GM23248 (cell line): ENCODE measurements around the gene SAT2. TPM values are rescaled to one million over a fixed set of nuclear protein-coding genes. Genes with fewer than 3 reads are reported as not detected.
"Not testable (repeated sequence)": the region's sequence is repeated elsewhere in the genome, so short reads cannot be mapped to it uniquely, and the experiment has no call there.

ENCODE experiments used
- DNase-seq: peaks from one replicate; pipeline ENCODE4 v3.0.0-alpha.2; 2015
- H2AFZ ChIP-seq: fragments of 200-600 bp; sonication (generic); 2 replicates; pipeline ENCODE4 v1.6.1; 2016; ENCODE audit warnings: antibody characterized with exemption
- H3F3A ChIP-seq: fragments of 200-600 bp; sonication (generic); 2 replicates; pipeline ENCODE4 v1.6.1; 2016; ENCODE audit warnings: mild to moderate bottlenecking, antibody characterized with exemption, mixed run types; ENCODE audit not compliant: insufficient read depth
- H3K27ac ChIP-seq: fragments of 200-600 bp; sonication (generic); 2 replicates; pipeline ENCODE4 v1.5.1; 2016; ENCODE audit warnings: mild to moderate bottlenecking
- H3K27me3 ChIP-seq: fragments of 200-600 bp; sonication (generic); replicated peaks from 2 replicates; pipeline ENCODE4 v1.6.1; 2016; ENCODE audit warnings: mild to moderate bottlenecking; ENCODE audit not compliant: insufficient read depth
- H3K36me3 ChIP-seq: fragments of 200-600 bp; sonication (generic); 2 replicates; pipeline ENCODE4 v1.6.1; 2016; ENCODE audit warnings: low read depth, mild to moderate bottlenecking
- H3K4me1 ChIP-seq: fragments of 200-600 bp; sonication (generic); 2 replicates; pipeline ENCODE4 v1.6.1; 2016; ENCODE audit warnings: mild to moderate bottlenecking; ENCODE audit not compliant: insufficient read depth
- H3K4me2 ChIP-seq: fragments of 200-600 bp; sonication (generic); one replicate; pipeline ENCODE4 v1.6.1; 2016; ENCODE audit warnings: mild to moderate bottlenecking; ENCODE audit not compliant: unreplicated experiment
- H3K4me3 ChIP-seq: fragments of 200-600 bp; sonication (generic); 2 replicates; pipeline ENCODE4 v1.5.1; 2016; ENCODE audit warnings: mild to moderate bottlenecking
- H3K79me2 ChIP-seq: fragments of 200-600 bp; sonication (generic); 2 replicates; pipeline ENCODE4 v1.6.1; 2016; ENCODE audit warnings: mild to moderate bottlenecking; ENCODE audit not compliant: insufficient read depth
- H3K9ac ChIP-seq: fragments of 200-600 bp; sonication (generic); 2 replicates; pipeline ENCODE4 v1.6.1; 2016; ENCODE audit warnings: mild to moderate bottlenecking
- H3K9me2 ChIP-seq: fragments of 200-600 bp; sonication (generic); 2 replicates; pipeline ENCODE4 v1.6.1; 2016; ENCODE audit warnings: mixed run types, mild to moderate bottlenecking, moderate library complexity; ENCODE audit not compliant: insufficient read depth
- H3K9me3 ChIP-seq: fragments of 200-600 bp; sonication (generic); one replicate; pipeline ENCODE4 v1.6.1; 2017; ENCODE audit warnings: low read depth
- H4K20me1 ChIP-seq: fragments of 200-600 bp; sonication (generic); 2 replicates; pipeline ENCODE4 v1.6.0; 2016; ENCODE audit not compliant: insufficient read depth
- EZH2 ChIP-seq: fragments of 200-600 bp; sonication (generic); IDR thresholded peaks from 2 replicates; pipeline ENCODE4 v1.6.1; 2018; ENCODE audit warnings: antibody characterized with exemption, mild to moderate bottlenecking; ENCODE audit not compliant: insufficient read depth, poor library complexity, severe bottlenecking
- EZH2phosphoT487 ChIP-seq: fragments of 200-600 bp; sonication (generic); IDR thresholded peaks from 2 replicates; pipeline ENCODE4 v1.6.1; 2018; ENCODE audit warnings: antibody characterized with exemption, moderate library complexity, mild to moderate bottlenecking, low read depth; ENCODE audit not compliant: insufficient read depth
- WGBS, 2 experiments: methylation state at CpG; one replicate each; pipeline ENCODE4 v1.1.6; 2015 to 2017; ENCODE audit warnings: low lambda C conversion rate in 2 of 2, low coverage in 1 of 2; ENCODE audit errors: missing lambda C conversion rate in 2 of 2; 5-methylcytosine and 5-hydroxymethylcytosine counted together
- in situ Hi-C: fragments of 300-500 bp; cut with MboI; formaldehyde crosslinking; loops from 2 replicates; pipeline ENCODE4 v1.15.0; 2020
- polyA plus RNA-seq: library from polyadenylated mRNA; unstranded; fragments of >200 nt; fragmentation: Nextera tagmentation; extraction: Ambion mirVana; gene quantifications from 2 replicates; pipeline ENCODE4 v1.2.1, GENCODE V29; 2016
- total RNA-seq: library from RNA; depleted of rRNA; stranded (reverse); fragments of >200 nt; shearing (Covaris generic); gene quantifications from 2 replicates; pipeline ENCODE4 v1.2.3, GENCODE V29; 2014

Gene SAT2
- total and polyA plus RNA-seq, 2 experiments from 2014 or later: 31.8 to 41.4 TPM

DNA sequence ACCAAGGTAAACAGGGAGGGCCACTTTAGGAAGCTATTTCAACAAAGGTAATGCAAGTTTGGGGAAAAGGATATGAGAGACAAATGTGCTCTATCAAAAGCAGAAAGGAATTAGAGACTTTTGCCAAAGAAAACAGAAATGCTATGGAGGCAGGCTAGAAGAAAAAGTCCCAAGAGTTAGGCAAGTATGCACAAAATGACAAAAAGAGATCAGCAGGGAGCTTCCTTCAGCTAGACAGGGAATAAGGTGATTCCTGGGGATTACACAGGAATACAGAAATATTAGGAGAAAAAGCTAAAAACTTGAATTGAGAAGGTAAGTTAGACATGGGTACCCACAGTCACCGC is 15.4 kb downstream of the SAT2 start:
- H3K79me2 ChIP-seq: peaks cover 71% of the 10 kb centered on the region
- no peaks in the 10 kb centered on the region for H3K9me3 ChIP-seq
- H3K27ac ChIP-seq: no peak overlapping the region
- H4K20me1 ChIP-seq: no peaks in the 10 kb centered on the region; the same call in 1 of the 2 replicates
- H3F3A ChIP-seq: 0 out of 2 replicates have a peak, but pooled peaks cover 6% of the 10 kb centered on the region
- no peak for DNase-seq
- H3K4me2 ChIP-seq: peak overlapping the region; percentile 51
- 96 to 100% methylated on average over 1 of the region's 1 CpG for WGBS, 2 experiments
- no peaks in the 10 kb centered on the region for H3K9me2 ChIP-seq
- in situ Hi-C loops: no loop called here
- no peaks in the 10 kb centered on the region for H3K27me3 ChIP-seq
- peak overlapping the region; percentile 25; the same call in 1 of the 2 replicates for H3K9ac ChIP-seq
- H3K4me3 ChIP-seq: peak overlapping the region; percentile 40
- H2AFZ ChIP-seq: no peak overlapping the region
- no peak for TF ChIP-seq EZH2
- no peak for TF ChIP-seq EZH2phosphoT487
- 0 out of 2 replicates have a peak, but pooled peaks cover 9% of the 10 kb centered on the region for H3K36me3 ChIP-seq
- H3K4me1 ChIP-seq: peaks cover 26% of the 10 kb centered on the region

- Histone ChIP-seq H3K9me2 (no peaks in the 10 kb centered on the region), H2AFZ (no peak overlapping the region), H3F3A (0 out of 2 replicates have a peak, but pooled peaks cover 6% of the 10 kb centered on the region), H3K4me3 (peak overlapping the region; percentile 40), H3K9me3 (no peaks in the 10 kb centered on the region), H3K4me1 (peaks cover 26% of the 10 kb centered on the region), H3K79me2 (peaks cover 76% of the 10 kb centered on the region), H3K36me3 (0 out of 2 replicates have a peak, but pooled peaks cover 9% of the 10 kb centered on the region), H3K27me3 (no peaks in the 10 kb centered on the region), H4K20me1 (no peaks in the 10 kb centered on the region; the same call in 1 of the 2 replicates), H3K4me2 (peak overlapping the region; percentile 51), H3K9ac (peak overlapping the region; percentile 25; the same call in 1 of the 2 replicates), H3K27ac (no peak overlapping the region)
- no peak for DNase-seq
- no peak for TF ChIP-seq EZH2phosphoT487
- TF ChIP-seq EZH2: no peak
- 92% methylated on average over 3 of the region's 3 CpGs for WGBS, 2 experiments
- in situ Hi-C loops: no loop called here
Measured at GRCh38 chr17:7611635-7612293, 15.9 kb downstream of the SAT2 start.

DNA sequence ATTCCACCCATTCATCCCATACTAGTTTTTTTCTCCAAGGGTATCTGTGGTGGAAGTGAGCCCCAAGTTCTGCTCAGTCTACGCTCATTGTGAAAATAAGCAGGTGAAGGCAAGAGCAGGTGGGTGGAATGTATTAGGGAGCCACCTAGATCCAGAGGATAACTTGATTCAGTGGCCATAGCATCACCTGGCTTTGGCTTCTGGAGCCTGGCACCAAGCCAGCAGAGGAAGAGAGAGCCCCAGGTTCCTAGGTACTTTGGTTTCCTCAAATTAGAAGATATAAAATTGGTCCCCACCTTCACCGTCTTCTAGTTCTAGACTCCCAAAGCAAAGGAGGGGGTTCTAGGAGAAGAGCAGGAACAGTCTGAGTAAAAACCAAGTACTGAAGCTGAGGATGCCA is 17.0 kb downstream of the SAT2 start:
- TF ChIP-seq EZH2 (no peak), EZH2phosphoT487 (no peak)
- Histone ChIP-seq H3K4me2 (no peak overlapping the region), H3K9me3 (no peaks in the 10 kb centered on the region), H3K27ac (no peak overlapping the region), H3K79me2 (peaks cover 87% of the 10 kb centered on the region), H2AFZ (no peak overlapping the region), H3K4me1 (peaks cover 26% of the 10 kb centered on the region), H3K4me3 (no peak overlapping the region), H3K9me2 (no peaks in the 10 kb centered on the region), H3K36me3 (peaks cover 9% of the 10 kb centered on the region; the same call in 1 of the 2 replicates), H3K9ac (no peak overlapping the region), H3K27me3 (no peaks in the 10 kb centered on the region), H3F3A (0 out of 2 replicates have a peak, but pooled peaks cover 6% of the 10 kb centered on the region), H4K20me1 (no peaks in the 10 kb centered on the region; the same call in 1 of the 2 replicates)
- in situ Hi-C loops: no loop called here
- WGBS, 2 experiments: 97 to 98% methylated on average over 2 of the region's 2 CpGs
- DNase-seq: no peak

- Histone ChIP-seq H3K4me3 (no peak overlapping the region), H3K9ac (no peak overlapping the region), H3K79me2 (peaks cover 63% of the 10 kb centered on the region), H3K27me3 (no peaks in the 10 kb centered on the region), H4K20me1 (no peaks in the 10 kb centered on the region; the same call in 1 of the 2 replicates), H3F3A (no peaks in the 10 kb centered on the region), H3K27ac (no peak overlapping the region), H3K36me3 (peaks cover 26% of the 10 kb centered on the region; the same call in 1 of the 2 replicates), H3K4me2 (no peak overlapping the region), H2AFZ (no peak overlapping the region), H3K4me1 (peaks cover under 1% of the 10 kb centered on the region; the same call in 1 of the 2 replicates), H3K9me2 (no peaks in the 10 kb centered on the region), H3K9me3 (no peaks in the 10 kb centered on the region)
- TF ChIP-seq EZH2phosphoT487 (no peak), EZH2 (no peak)
- no peak for DNase-seq
- in situ Hi-C loops: no loop called here
- WGBS, 2 experiments: 98 to 99% methylated on average over 4 of the region's 4 CpGs
Measured at GRCh38 chr17:7606280-7606679, 21.3 kb downstream of the SAT2 start.

- H3K9me2 ChIP-seq, DNase-seq, in situ Hi-C loops, H3K27ac ChIP-seq, H3K4me1 ChIP-seq, H3K9ac ChIP-seq, H3K27me3 ChIP-seq, H3K9me3 ChIP-seq, H4K20me1 ChIP-seq, H3K4me3 ChIP-seq, H2AFZ ChIP-seq, H3K4me2 ChIP-seq: not testable (repeated sequence)
- Histone ChIP-seq H3F3A (peaks cover 15% of the 10 kb centered on the region), H3K36me3 (peaks cover 74% of the 10 kb centered on the region), H3K79me2 (peaks cover 11% of the 10 kb centered on the region)
- WGBS, 2 experiments: 97 to 98% methylated on average over 5 of the region's 5 CpGs
Measured at GRCh38 chr17:7597561-7597960, 30.1 kb downstream of the SAT2 start.
